HepG2 (cell line): Measurements from ENCODE around the gene ACP7. TPM values are rescaled to one million over a fixed set of nuclear protein-coding genes. Genes with fewer than 3 reads are reported as not detected.
A peak's percentile ranks its signal among the peaks of the same experiment; 100 is the strongest.

Experiments
- CENPX ChIP-seq: sonication (generic); formaldehyde crosslinking; IDR thresholded peaks from 2 replicates; pipeline ENCODE4 v1.9.0; 2021; ENCODE audit warnings: mild to moderate bottlenecking, missing genetic modification reagents, moderate library complexity
- DMAP1 ChIP-seq: IDR thresholded peaks from 2 replicates; pipeline ENCODE4 v1.6.1; 2016
- ERF ChIP-seq: IDR thresholded peaks from 2 replicates; pipeline ENCODE4 v1.6.1; 2018; ENCODE audit warnings: missing biosample characterization, missing genetic modification reagents
- FOSL2 ChIP-seq: sonication (generic); formaldehyde crosslinking; IDR thresholded peaks from 2 replicates; pipeline ENCODE4 v1.4.0; 2020; ENCODE audit warnings: missing genetic modification reagents
- FOXJ3 ChIP-seq: sonication (generic); formaldehyde crosslinking; IDR thresholded peaks from 2 replicates; pipeline ENCODE4 v1.4.0; 2020; ENCODE audit warnings: missing genetic modification reagents, mild to moderate bottlenecking, borderline replicate concordance
- HMG20B ChIP-seq: conservative IDR thresholded peaks from 2 replicates; pipeline ENCODE4 v1.6.1; 2016; ENCODE audit warnings: missing genetic modification reagents, missing compliant biosample characterization
- HNRNPL ChIP-seq: fragments of 200-400 bp; formaldehyde crosslinking; IDR thresholded peaks from 2 replicates; pipeline ENCODE4 v1.6.1; 2017; ENCODE audit warnings: mild to moderate bottlenecking, low read depth, low read length
- KDM1A ChIP-seq: IDR thresholded peaks from 2 replicates; pipeline ENCODE4 v1.6.1; 2016; ENCODE audit warnings: missing compliant biosample characterization
- KDM2A ChIP-seq: sonication (generic); formaldehyde crosslinking; IDR thresholded peaks from 2 replicates; pipeline ENCODE4 v1.4.0; 2020; ENCODE audit warnings: low read depth, missing genetic modification reagents, borderline replicate concordance
- MIER2 ChIP-seq: IDR thresholded peaks from 2 replicates; pipeline ENCODE4 v1.6.1; 2016; ENCODE audit warnings: missing biosample characterization, missing genetic modification reagents
- MIER3 ChIP-seq: IDR thresholded peaks from 2 replicates; pipeline ENCODE4 v1.6.1; 2016; ENCODE audit warnings: missing compliant biosample characterization, borderline replicate concordance
- MXI1 ChIP-seq: IDR thresholded peaks from 3 replicates; pipeline ENCODE4 v1.6.1; 2012; ENCODE audit warnings: low read depth, low read length, inconsistent platforms, borderline replicate concordance
- NFE2L2 ChIP-seq: fragments of 150-350 bp; IDR thresholded peaks from 2 replicates; pipeline ENCODE4 v1.6.1; 2014; ENCODE audit warnings: low read length
- PAWR ChIP-seq: sonication (generic); formaldehyde crosslinking; IDR thresholded peaks from 2 replicates; pipeline ENCODE4 v1.4.0; 2020; ENCODE audit warnings: missing genetic modification reagents, mild to moderate bottlenecking, borderline replicate concordance
- SIX4 ChIP-seq: sonication (generic); formaldehyde crosslinking; IDR thresholded peaks from 2 replicates; pipeline ENCODE4 v1.4.0; 2020; ENCODE audit warnings: missing genetic modification reagents
- U2AF2 ChIP-seq: fragments of 200-400 bp; formaldehyde crosslinking; IDR thresholded peaks from 2 replicates; pipeline ENCODE4 v1.6.1; 2017; ENCODE audit warnings: low read depth, mild to moderate bottlenecking, low read length
- ZBTB21 ChIP-seq: sonication (generic); formaldehyde crosslinking; IDR thresholded peaks from 2 replicates; pipeline ENCODE4 v1.4.0; 2020; ENCODE audit warnings: missing genetic modification reagents
- ZFP62 ChIP-seq: sonication (generic); formaldehyde crosslinking; IDR thresholded peaks from 2 replicates; pipeline ENCODE4 v1.4.0; 2020; ENCODE audit warnings: missing genetic modification reagents
- ZFX ChIP-seq: sonication (generic); formaldehyde crosslinking; IDR thresholded peaks from 2 replicates; pipeline ENCODE4 v1.4.0; 2020; ENCODE audit warnings: mild to moderate bottlenecking, low read depth, missing genetic modification reagents, moderate library complexity
- ZNF501 ChIP-seq: sonication (generic); formaldehyde crosslinking; IDR thresholded peaks from 2 replicates; pipeline ENCODE4 v1.5.1; 2020; ENCODE audit warnings: mild to moderate bottlenecking, moderate library complexity, missing genetic modification reagents
- ZNF547 ChIP-seq: sonication (generic); formaldehyde crosslinking; IDR thresholded peaks from 2 replicates; pipeline ENCODE4 v1.5.1; 2020; ENCODE audit warnings: mild to moderate bottlenecking, missing genetic modification reagents
- ZNF557 ChIP-seq: sonication (generic); formaldehyde crosslinking; IDR thresholded peaks from 2 replicates; pipeline ENCODE4 v1.4.0; 2020; ENCODE audit warnings: missing genetic modification reagents
- ZNF615 ChIP-seq: sonication (generic); formaldehyde crosslinking; IDR thresholded peaks from 2 replicates; pipeline ENCODE4 v1.5.0; 2020; ENCODE audit warnings: mild to moderate bottlenecking, missing genetic modification reagents, borderline replicate concordance
- ZNF768 ChIP-seq: sonication (generic); formaldehyde crosslinking; IDR thresholded peaks from 2 replicates; pipeline ENCODE4 v1.4.0; 2020; ENCODE audit warnings: missing genetic modification reagents
- ZNF788 ChIP-seq: sonication (generic); formaldehyde crosslinking; IDR thresholded peaks from 2 replicates; pipeline ENCODE4 v1.5.0; 2020; ENCODE audit warnings: mild to moderate bottlenecking, missing genetic modification reagents, borderline replicate concordance
- polyA plus RNA-seq, 8 experiments: library from polyadenylated mRNA; depleted of rRNA in 3 of 8; stranded (reverse) in 7 of 8; unstranded in 1 of 8; fragments of >200 nt; fragmentation: Illumina TruSeq in 4 of 8; extraction: Trizol in 4 of 8; gene quantifications; 2 replicates each; pipeline versions ENCODE4 v1.2.1 to v1.2.3, GENCODE V29; 2011 to 2016; ENCODE audit warnings: low read depth in 4 of 8, missing spikeins in 1 of 8, mixed read lengths in 1 of 8; ENCODE audit not compliant: insufficient read depth in 1 of 8
- total RNA-seq, 5 experiments: library from RNA; depleted of rRNA; stranded (reverse); fragments of >200 nt; fragmentation: Illumina TruSeq; extraction: Trizol; gene quantifications; 2 replicates each; pipeline ENCODE4 v1.2.3, GENCODE V29; 2016; ENCODE audit warnings: low read depth in 1 of 5
- TF ChIP-seq, protein P1 (sequence below): sonication (generic); formaldehyde crosslinking; conservative IDR thresholded peaks from 2 replicates; pipeline ENCODE4 v1.4.0; 2020; ENCODE audit warnings: missing genetic modification reagents
- TF ChIP-seq, protein P2 (sequence below): IDR thresholded peaks from 2 replicates; pipeline ENCODE4 v1.6.1; 2018; ENCODE audit warnings: missing genetic modification reagents, mild to moderate bottlenecking, missing compliant biosample characterization
- TF ChIP-seq, protein P3 (sequence below): sonication (generic); formaldehyde crosslinking; IDR thresholded peaks from 2 replicates; pipeline ENCODE4 v1.9.0; 2021; ENCODE audit warnings: missing genetic modification reagents, borderline replicate concordance

Gene ACP7
- total and polyA plus RNA-seq, 2 of the 13 experiments (the other 11 are each of a cell fraction or from before 2014, with no cell fraction given) = not detected

DNA sequence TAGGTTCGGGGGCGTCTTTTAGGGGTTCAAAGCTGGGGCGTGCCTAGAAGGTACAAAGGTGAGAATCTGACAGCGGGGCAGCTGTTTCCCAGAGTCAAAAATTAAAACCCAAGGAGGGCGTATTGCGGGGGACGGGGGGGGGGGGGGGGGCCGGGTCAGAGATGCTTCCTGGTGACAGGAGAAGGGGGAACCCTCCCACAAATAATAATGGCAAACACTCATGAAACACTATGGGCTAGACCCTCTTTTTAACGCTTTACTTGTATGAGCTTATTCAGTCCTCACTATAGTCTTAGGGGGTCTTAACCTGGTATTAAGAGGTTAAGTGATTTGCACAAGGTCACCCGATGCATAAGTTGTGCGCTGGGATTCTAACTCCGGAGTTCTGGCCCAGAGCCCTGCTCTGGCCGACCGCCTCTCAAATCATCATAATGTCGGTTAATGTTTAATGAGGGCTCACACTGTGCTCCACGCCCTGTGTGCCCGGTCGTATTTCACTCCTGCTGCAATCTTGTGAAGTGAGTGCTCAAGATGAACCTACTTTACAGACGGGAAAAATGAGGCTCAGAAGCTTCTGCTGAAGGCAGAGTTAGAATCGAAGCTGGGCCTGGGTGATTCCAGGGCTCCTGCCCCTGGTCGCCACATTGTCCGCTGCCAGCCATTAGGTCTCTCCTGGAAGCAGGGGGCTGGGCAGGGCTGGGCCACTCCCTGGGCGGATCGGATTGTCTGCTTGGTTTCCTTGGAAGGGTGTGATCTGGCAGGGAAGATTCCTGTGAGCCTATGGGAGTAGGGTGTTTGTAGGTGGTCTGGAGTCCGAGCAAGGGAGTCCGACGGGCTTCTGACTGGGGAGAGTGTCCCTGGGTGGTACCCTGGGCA is 42.4 kb downstream of the ACP7 start (continued):
- no peak for TF ChIP-seq HMG20B (CRISPR knock-in tag)
- no peak for TF ChIP-seq ZFP62 (CRISPR knock-in tag)
- peak; percentile 48; the same call in 1 of the 2 replicates for TF ChIP-seq ERF (CRISPR knock-in tag)
- no peak for TF ChIP-seq FOXJ3 (CRISPR knock-in tag)
- TF ChIP-seq MXI1 = peak; percentile 49; the same call in 1 of the 3 replicates
- no peak for TF ChIP-seq MIER3
- 0 out of 2 replicates have a peak, but pooled peaks have one; percentile 36 for TF ChIP-seq ZNF501 (CRISPR knock-in tag)
- peak; percentile 32; the same call in 1 of the 2 replicates for TF ChIP-seq KDM2A (CRISPR knock-in tag)
- TF ChIP-seq ZFX (CRISPR knock-in tag) = no peak
- 0 out of 2 replicates have a peak, but pooled peaks have one; percentile 22 for TF ChIP-seq DMAP1 (CRISPR knock-in tag)
- TF ChIP-seq FOSL2 (CRISPR knock-in tag) = peak; percentile 13; the same call in 1 of the 2 replicates
- TF ChIP-seq, protein P1, sequence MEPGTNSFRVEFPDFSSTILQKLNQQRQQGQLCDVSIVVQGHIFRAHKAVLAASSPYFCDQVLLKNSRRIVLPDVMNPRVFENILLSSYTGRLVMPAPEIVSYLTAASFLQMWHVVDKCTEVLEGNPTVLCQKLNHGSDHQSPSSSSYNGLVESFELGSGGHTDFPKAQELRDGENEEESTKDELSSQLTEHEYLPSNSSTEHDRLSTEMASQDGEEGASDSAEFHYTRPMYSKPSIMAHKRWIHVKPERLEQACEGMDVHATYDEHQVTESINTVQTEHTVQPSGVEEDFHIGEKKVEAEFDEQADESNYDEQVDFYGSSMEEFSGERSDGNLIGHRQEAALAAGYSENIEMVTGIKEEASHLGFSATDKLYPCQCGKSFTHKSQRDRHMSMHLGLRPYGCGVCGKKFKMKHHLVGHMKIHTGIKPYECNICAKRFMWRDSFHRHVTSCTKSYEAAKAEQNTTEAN (CRISPR knock-in tag) = no peak
- no peak for TF ChIP-seq ZNF557
- TF ChIP-seq ZNF788 (CRISPR knock-in tag) = 0 out of 2 replicates have a peak, but pooled peaks have one; percentile 36
- TF ChIP-seq NFE2L2 = no peak
- no peak for TF ChIP-seq PAWR
- TF ChIP-seq, protein P2, sequence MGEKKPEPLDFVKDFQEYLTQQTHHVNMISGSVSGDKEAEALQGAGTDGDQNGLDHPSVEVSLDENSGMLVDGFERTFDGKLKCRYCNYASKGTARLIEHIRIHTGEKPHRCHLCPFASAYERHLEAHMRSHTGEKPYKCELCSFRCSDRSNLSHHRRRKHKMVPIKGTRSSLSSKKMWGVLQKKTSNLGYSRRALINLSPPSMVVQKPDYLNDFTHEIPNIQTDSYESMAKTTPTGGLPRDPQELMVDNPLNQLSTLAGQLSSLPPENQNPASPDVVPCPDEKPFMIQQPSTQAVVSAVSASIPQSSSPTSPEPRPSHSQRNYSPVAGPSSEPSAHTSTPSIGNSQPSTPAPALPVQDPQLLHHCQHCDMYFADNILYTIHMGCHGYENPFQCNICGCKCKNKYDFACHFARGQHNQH = no peak
- TF ChIP-seq KDM1A (CRISPR knock-in tag) = peak; percentile 96
- no peak for TF ChIP-seq MIER2 (CRISPR knock-in tag)
- TF ChIP-seq HNRNPL = no peak
- peak; percentile 24; the same call in 1 of the 2 replicates for TF ChIP-seq ZNF768 (CRISPR knock-in tag)
- TF ChIP-seq ZNF615 (CRISPR knock-in tag) = no peak
- TF ChIP-seq SIX4 (CRISPR knock-in tag) = peak; percentile 91
- no peak for TF ChIP-seq ZBTB21 (CRISPR knock-in tag)
- TF ChIP-seq ZNF547 (CRISPR knock-in tag) = no peak
- TF ChIP-seq, protein P3, sequence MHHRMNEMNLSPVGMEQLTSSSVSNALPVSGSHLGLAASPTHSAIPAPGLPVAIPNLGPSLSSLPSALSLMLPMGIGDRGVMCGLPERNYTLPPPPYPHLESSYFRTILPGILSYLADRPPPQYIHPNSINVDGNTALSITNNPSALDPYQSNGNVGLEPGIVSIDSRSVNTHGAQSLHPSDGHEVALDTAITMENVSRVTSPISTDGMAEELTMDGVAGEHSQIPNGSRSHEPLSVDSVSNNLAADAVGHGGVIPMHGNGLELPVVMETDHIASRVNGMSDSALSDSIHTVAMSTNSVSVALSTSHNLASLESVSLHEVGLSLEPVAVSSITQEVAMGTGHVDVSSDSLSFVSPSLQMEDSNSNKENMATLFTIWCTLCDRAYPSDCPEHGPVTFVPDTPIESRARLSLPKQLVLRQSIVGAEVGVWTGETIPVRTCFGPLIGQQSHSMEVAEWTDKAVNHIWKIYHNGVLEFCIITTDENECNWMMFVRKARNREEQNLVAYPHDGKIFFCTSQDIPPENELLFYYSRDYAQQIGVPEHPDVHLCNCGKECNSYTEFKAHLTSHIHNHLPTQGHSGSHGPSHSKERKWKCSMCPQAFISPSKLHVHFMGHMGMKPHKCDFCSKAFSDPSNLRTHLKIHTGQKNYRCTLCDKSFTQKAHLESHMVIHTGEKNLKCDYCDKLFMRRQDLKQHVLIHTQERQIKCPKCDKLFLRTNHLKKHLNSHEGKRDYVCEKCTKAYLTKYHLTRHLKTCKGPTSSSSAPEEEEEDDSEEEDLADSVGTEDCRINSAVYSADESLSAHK (CRISPR knock-in tag) = no peak
- TF ChIP-seq U2AF2 = no peak
- no peak for TF ChIP-seq CENPX (CRISPR knock-in tag)
